ENCODE data around the gene C1GALT1. TPM values are rescaled to one million over a fixed set of nuclear protein-coding genes. Genes with fewer than 3 reads are reported as not detected.
"Not testable (repeated sequence)": the region's sequence is repeated elsewhere in the genome, so short reads cannot be mapped to it uniquely, and the experiment has no call there.

Gene C1GALT1
- total RNA-seq, 1 donor from 2014 or later = 25.2 TPM

- peaks cover 5% of the 10 kb centered on the region for H3K36me3 Mint-ChIP-seq (ENCODE audit: low read depth)
- no peak overlapping the region for H3K4me3 Mint-ChIP-seq (ENCODE audit: unreplicated experiment)
- peaks cover 8% of the 10 kb centered on the region for H3K4me1 Mint-ChIP-seq (ENCODE audit: low read depth)
- H3K27me3 Mint-ChIP-seq (ENCODE audit: low read depth) = no peaks in the 10 kb centered on the region
- peaks cover 16% of the 10 kb centered on the region for H3K9me3 Mint-ChIP-seq (ENCODE audit: low read depth)
- no peak for DNase-seq (ENCODE audit: low spot score)
- TF ChIP-seq, protein P1, sequence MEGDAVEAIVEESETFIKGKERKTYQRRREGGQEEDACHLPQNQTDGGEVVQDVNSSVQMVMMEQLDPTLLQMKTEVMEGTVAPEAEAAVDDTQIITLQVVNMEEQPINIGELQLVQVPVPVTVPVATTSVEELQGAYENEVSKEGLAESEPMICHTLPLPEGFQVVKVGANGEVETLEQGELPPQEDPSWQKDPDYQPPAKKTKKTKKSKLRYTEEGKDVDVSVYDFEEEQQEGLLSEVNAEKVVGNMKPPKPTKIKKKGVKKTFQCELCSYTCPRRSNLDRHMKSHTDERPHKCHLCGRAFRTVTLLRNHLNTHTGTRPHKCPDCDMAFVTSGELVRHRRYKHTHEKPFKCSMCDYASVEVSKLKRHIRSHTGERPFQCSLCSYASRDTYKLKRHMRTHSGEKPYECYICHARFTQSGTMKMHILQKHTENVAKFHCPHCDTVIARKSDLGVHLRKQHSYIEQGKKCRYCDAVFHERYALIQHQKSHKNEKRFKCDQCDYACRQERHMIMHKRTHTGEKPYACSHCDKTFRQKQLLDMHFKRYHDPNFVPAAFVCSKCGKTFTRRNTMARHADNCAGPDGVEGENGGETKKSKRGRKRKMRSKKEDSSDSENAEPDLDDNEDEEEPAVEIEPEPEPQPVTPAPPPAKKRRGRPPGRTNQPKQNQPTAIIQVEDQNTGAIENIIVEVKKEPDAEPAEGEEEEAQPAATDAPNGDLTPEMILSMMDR (IDR thresholded peaks at IDR 0.05) = no peak
- H3K27ac Mint-ChIP-seq (ENCODE audit: unreplicated experiment) = no peak overlapping the region
These were observed 8.8 kb downstream of the C1GALT1 start for GRCh38 chr7:7191137-7191536.

DNA sequence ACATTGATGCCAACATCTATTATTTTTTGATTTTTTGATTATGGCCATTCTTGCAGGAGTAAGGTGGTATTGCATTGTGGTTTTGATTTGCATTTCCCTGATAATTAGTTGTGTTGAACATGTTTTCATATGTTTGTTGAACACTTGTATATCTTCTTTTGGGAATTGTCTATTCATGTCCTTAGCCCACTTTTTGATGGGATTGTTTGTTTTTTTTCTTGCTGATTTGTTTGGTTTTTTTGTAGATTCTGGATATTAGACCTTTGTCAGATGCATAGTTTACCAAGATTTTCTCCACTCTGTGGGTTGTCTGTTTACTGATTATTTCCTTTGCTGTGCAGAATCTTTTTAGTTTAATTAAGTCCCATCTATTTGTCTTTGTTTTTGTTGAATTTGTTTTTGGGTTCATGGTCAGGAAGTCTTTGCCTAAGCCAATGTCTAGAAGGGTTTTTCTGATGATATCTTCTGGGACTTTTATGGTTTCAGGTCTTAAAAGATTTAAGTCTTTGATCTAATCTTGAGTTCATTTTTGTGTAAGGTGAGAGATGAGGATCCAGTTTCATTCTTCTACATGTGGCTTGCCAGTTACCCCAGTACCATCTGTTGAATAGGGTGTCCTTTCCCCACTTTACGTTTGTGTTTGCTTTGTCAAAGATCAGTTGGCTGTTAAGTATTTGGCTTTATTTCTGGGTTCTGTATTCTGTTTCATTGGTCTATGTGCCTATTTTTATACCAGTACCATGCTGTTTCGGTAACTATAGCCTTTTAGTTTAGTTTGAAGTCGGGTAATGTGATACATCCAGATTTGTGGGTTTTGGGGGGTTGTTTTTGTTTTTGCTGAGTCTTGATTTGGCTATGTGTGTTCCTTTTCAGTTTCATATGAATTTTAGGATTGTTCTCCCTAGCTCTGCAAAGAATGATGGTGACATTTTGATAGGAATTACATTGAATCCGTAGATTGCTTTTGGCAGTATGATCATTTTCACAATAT lies 10.7 kb downstream of the C1GALT1 start:
- not testable (repeated sequence) for H3K4me3 Mint-ChIP-seq (ENCODE audit: unreplicated experiment); H3K27me3 Mint-ChIP-seq (ENCODE audit: low read depth); H3K4me1 Mint-ChIP-seq (ENCODE audit: low read depth); H3K36me3 Mint-ChIP-seq (ENCODE audit: low read depth); DNase-seq (ENCODE audit: low spot score); H3K27ac Mint-ChIP-seq (ENCODE audit: unreplicated experiment)
- H3K9me3 Mint-ChIP-seq (ENCODE audit: low read depth) = peaks cover 23% of the 10 kb centered on the region

DNA sequence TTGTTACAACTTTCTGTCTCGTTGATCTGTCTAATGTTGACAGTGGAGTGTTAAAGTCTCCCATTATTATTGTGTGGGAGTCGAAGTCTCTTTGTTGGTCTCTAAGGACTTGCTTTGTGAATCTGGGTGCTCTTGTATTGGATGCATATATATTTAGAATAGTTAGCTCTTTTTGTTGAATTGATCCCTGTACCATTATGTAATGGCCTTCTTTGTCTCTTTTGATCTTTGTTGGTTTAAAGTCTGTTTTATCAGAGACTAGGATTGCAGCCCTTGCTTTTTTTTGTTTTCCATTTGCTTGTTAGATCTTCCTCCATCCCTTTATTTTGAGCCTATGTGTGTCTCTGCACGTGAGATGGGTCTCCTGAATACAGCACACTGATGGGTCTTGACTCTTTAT lies 17.2 kb downstream of the C1GALT1 start:
- Mint-ChIP-seq H3K9me3 (ENCODE audit: low read depth) (peaks cover 40% of the 10 kb centered on the region), H3K4me1 (ENCODE audit: low read depth) (peaks cover 14% of the 10 kb centered on the region)
- not testable (repeated sequence) for DNase-seq (ENCODE audit: low spot score); H3K4me3 Mint-ChIP-seq (ENCODE audit: unreplicated experiment); H3K27ac Mint-ChIP-seq (ENCODE audit: unreplicated experiment); H3K27me3 Mint-ChIP-seq (ENCODE audit: low read depth); H3K36me3 Mint-ChIP-seq (ENCODE audit: low read depth)

DNA sequence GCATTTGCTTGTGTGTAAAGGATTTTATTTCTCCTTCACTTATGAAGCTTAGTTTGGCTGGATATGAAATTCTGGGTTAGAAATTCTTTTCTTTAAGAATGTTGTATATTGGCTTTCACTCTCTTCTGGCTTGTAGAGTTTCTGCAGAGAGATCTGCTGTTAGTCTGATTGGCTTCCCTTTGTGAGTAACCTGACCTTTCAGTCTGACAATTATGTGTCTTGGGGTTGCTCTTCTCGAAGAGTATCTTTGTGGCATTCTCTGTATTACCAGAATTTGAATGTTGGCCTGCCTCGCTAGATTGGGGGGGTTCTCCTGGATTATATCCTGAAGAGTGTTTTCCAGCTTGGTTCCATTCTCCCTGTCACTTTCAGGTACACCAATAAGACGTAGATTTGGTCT lies 17.9 kb downstream of the C1GALT1 start:
- H3K27ac Mint-ChIP-seq (ENCODE audit: unreplicated experiment); H3K4me3 Mint-ChIP-seq (ENCODE audit: unreplicated experiment); H3K27me3 Mint-ChIP-seq (ENCODE audit: low read depth); DNase-seq (ENCODE audit: low spot score); H3K36me3 Mint-ChIP-seq (ENCODE audit: low read depth): not testable (repeated sequence)
- H3K4me1 Mint-ChIP-seq (ENCODE audit: low read depth) = peaks cover 14% of the 10 kb centered on the region
- H3K9me3 Mint-ChIP-seq (ENCODE audit: low read depth) = peaks cover 43% of the 10 kb centered on the region

- peaks cover 9% of the 10 kb centered on the region for H3K36me3 Mint-ChIP-seq (ENCODE audit: low read depth)
- TF ChIP-seq, protein P1 (IDR thresholded peaks at IDR 0.05) = no peak
- H3K9me3 Mint-ChIP-seq (ENCODE audit: low read depth) = peaks cover 39% of the 10 kb centered on the region
- no peaks in the 10 kb centered on the region for H3K27me3 Mint-ChIP-seq (ENCODE audit: low read depth)
- H3K4me1 Mint-ChIP-seq (ENCODE audit: low read depth) = peaks cover 14% of the 10 kb centered on the region
- no peak overlapping the region for H3K4me3 Mint-ChIP-seq (ENCODE audit: unreplicated experiment)
- H3K27ac Mint-ChIP-seq (ENCODE audit: unreplicated experiment) = no peak overlapping the region
- DNase-seq (ENCODE audit: low spot score) = no peak
These were observed 19.4 kb downstream of the C1GALT1 start for GRCh38 chr7:7201578-7202374.

DNA sequence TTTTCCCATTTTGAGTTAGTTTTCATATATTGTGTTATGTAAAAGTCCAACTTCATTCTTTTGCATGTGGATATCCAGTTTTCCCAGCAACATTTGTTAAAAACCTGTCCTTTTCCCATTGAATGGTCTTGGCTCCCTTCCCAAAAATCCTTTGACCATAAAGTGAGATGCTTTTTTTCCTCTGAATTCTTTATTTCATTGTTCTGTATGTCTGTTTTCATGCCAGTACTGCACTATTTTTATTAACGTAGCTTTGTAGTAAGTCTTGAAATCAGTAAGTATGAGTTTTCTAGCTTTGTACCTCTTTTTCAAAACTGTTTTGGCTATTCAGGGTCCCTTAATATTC lies 20.0 kb downstream of the C1GALT1 start:
- Mint-ChIP-seq H3K4me1 (ENCODE audit: low read depth) (peaks cover 19% of the 10 kb centered on the region), H3K4me3 (ENCODE audit: unreplicated experiment) (no peak overlapping the region), H3K27ac (ENCODE audit: unreplicated experiment) (no peak overlapping the region), H3K27me3 (ENCODE audit: low read depth) (no peaks in the 10 kb centered on the region), H3K9me3 (ENCODE audit: low read depth) (peaks cover 42% of the 10 kb centered on the region), H3K36me3 (ENCODE audit: low read depth) (peaks cover 12% of the 10 kb centered on the region)
- TF ChIP-seq, protein P1 (IDR thresholded peaks at IDR 0.05) = no peak
- no peak for DNase-seq (ENCODE audit: low spot score)
